ENCODE data around the gene PDE5A.

PDE5A gene

GRCh38 chr4:119529788-119530187 lies 98.8 kb downstream of the PDE5A start:
- no peak for TF ChIP-seq CTCF (IDR thresholded peaks at IDR 0.05; ENCODE audit: low read depth, low read length)
- DNase-seq (ENCODE audit: low read depth in 2 of 2), result no peak

GRCh38 chr4:119526786-119527550 lies 101.6 kb downstream of the PDE5A start:
- DNase-seq (ENCODE audit: low read depth in 2 of 2), result peak in 1 of 2 donors; percentile 22
- TF ChIP-seq CTCF (IDR thresholded peaks at IDR 0.05; ENCODE audit: low read depth, low read length), result no peak
- H3K4me3 ChIP-seq (replicated peaks in 1 of 2; ENCODE audit: low read depth in 2 of 2, low read length in 2 of 2), result no peak overlapping the region

More at GRCh38 chr4:119529788-119530187, 98.8 kb downstream of the PDE5A start:
- no peak overlapping the region for H3K4me3 ChIP-seq (replicated peaks in 1 of 2; ENCODE audit: low read depth in 2 of 2, low read length in 2 of 2)

GRCh38 chr4:119525771-119526712 lies 102.6 kb downstream of the PDE5A start:
- no peak overlapping the region for H3K4me3 ChIP-seq (replicated peaks in 1 of 2; ENCODE audit: low read depth in 2 of 2, low read length in 2 of 2)
- TF ChIP-seq CTCF (IDR thresholded peaks at IDR 0.05; ENCODE audit: low read depth, low read length), result no peak
- peak in 1 of 2 donors; percentile 51 for DNase-seq (ENCODE audit: low read depth in 2 of 2)

GRCh38 chr4:119525005-119525749 lies 103.4 kb downstream of the PDE5A start:
- no peak for TF ChIP-seq CTCF (IDR thresholded peaks at IDR 0.05; ENCODE audit: low read depth, low read length)
- peak; percentile 78 to 91 for DNase-seq (ENCODE audit: low read depth in 2 of 2)
- peak overlapping the region in 1 of 2 donors; percentile 22 for H3K4me3 ChIP-seq (replicated peaks in 1 of 2; ENCODE audit: low read depth in 2 of 2, low read length in 2 of 2)

GRCh38 chr4:119523399-119523798 lies 105.2 kb downstream of the PDE5A start:
- no peak for TF ChIP-seq CTCF (IDR thresholded peaks at IDR 0.05; ENCODE audit: low read depth, low read length)
- DNase-seq (ENCODE audit: low read depth in 2 of 2), result no peak
- H3K4me3 ChIP-seq (replicated peaks in 1 of 2; ENCODE audit: low read depth in 2 of 2, low read length in 2 of 2), result no peak overlapping the region

- TF ChIP-seq CTCF (IDR thresholded peaks at IDR 0.05; ENCODE audit: low read depth, low read length), result no peak
- DNase-seq (ENCODE audit: low read depth in 2 of 2), result no peak
- no peak overlapping the region for H3K4me3 ChIP-seq (replicated peaks in 1 of 2; ENCODE audit: low read depth in 2 of 2, low read length in 2 of 2)
These were observed 107.3 kb downstream of the PDE5A start for GRCh38 chr4:119521268-119521667.
